DMS 273 treated with DMSO at 0.1 percent for 48 hours (cell line): ENCODE results near the gene ELK1.
"Not testable (repeated sequence)": the region's sequence is repeated elsewhere in the genome, so short reads cannot be mapped to it uniquely, and the experiment has no call there.

ENCODE experiments used
- DNase-seq: peaks from one replicate; lab custom pipeline; 2025; lab: John Stamatoyannopoulos, UW

Gene ELK1, protein sequence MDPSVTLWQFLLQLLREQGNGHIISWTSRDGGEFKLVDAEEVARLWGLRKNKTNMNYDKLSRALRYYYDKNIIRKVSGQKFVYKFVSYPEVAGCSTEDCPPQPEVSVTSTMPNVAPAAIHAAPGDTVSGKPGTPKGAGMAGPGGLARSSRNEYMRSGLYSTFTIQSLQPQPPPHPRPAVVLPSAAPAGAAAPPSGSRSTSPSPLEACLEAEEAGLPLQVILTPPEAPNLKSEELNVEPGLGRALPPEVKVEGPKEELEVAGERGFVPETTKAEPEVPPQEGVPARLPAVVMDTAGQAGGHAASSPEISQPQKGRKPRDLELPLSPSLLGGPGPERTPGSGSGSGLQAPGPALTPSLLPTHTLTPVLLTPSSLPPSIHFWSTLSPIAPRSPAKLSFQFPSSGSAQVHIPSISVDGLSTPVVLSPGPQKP

DNA sequence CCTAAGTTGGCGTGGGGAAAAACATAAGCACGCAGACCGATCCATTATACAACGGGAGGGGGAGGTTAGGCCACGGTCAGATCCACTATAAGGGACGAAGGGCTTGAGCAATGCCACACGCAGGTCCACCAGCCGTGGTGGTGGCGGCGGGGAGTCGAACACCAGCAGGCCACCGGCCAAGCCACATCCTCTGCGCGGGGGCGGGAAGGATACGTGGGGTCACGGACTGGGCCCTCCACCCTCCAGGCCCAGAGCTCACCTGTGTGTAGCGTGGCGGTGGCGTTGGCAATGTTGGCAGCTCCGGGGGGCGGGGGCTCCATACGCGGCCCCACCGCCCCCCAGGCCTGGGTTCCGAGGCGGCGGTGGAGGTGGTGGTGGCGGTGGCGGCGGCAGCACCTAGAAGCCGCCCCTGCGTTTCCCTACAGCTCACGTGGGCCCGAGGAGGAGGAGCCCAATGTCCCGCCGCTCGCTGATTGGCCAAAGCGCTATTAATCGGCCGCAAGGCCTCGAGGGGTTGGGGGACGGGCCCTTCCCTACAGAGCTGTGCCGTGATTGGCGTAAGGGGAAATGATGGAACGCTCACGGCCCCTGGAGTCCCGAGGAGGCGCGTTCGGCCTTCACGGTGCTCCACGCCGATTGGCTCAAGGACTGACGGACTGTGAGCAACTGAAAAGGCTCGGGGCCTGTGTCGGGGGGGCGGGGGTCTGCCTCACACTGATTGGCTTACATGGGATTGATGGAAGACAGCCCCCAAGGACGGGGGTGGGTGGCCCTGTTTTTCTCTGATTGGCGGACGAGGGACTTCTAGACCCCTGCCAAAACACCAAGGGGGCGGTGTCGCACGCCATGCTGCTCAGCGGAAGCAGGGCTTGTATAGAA lies at the start of gene ELK1:
Gene ELK1 (minus strand): TSS at position 400 of the 879 bp plus-strand sequence. CDS start 9,122 bp downstream, outside the sequence.
- DNase-seq = peak; percentile 95

DNA sequence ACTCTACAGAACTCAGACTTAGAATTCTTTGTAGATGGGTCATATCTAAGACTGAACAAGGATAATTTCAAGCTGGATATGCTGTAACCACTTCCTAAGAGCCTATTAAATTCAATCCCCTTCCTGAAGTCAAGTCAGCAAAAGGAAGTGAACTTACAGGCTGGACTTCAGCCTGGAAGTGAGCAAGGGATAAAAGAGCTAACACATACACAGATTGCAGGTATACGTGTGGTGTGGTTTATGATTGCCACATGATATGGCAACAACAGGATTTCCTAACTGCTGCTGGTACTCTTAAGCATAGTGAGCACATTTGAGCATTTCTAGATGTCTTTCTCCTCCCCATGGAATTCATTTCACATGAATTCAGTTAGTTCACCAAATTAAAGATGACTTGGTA lies 46.8 kb upstream of the ELK1 start:
- no peak for DNase-seq

DNA sequence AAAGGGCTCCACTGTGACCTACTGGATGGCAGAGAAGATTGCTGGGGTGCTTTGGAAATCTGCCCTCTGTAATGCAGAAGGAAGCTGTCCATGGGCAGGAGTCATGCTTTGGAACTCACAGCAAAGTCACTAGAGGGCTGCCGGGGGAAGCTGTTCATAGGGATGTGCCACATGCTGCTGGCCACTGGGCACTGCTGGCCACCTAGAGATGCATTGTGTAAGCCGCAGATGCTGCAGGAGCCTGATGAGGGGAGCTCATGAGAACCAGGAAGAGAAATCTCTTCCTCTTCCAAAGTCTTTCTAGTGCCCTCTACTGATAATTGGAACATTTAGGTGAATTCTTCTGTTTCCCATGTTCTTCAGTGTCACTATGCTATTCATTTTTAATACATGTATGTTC lies 39.8 kb upstream of the ELK1 start:
- DNase-seq = no peak

DNA sequence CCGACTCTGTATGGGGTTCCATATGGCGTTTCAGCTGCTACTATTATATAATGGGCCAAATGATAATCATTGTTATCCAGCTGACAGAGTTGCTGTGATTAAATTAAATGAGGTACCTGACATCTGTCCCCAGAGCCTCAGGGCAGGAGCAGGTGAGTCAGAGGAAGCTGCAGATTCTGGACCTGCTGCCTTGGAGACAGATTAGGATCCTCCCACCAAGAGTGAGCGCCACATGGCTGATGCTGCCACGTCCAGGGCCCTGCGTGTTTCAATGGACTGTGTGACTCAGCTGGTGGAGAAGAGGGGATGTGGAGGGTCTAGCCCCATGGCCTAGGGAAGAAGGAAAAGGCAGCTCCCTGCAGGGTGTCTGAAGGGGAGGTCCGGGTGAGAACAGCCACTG lies 36.9 kb upstream of the ELK1 start:
- peak; percentile 12 for DNase-seq

DNA sequence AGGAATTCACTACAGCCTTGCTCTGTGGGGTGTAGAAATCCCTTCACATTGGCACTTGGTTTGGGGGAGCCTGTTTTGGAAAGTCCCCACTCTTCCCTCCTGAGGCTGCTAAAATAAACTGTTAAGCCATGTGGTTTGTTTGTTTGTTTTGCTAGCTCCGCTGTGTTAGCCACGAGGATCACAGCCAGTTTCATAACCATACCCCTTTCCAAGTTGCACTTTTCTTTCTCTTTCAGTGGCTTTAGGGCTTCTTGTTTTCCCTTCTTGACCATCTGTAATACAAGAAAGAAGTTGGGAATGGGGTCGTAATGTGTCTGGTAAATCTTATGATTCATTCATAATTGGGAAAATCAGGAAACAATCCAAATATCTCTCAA lies 33.5 kb upstream of the ELK1 start:
- DNase-seq = no peak

DNA sequence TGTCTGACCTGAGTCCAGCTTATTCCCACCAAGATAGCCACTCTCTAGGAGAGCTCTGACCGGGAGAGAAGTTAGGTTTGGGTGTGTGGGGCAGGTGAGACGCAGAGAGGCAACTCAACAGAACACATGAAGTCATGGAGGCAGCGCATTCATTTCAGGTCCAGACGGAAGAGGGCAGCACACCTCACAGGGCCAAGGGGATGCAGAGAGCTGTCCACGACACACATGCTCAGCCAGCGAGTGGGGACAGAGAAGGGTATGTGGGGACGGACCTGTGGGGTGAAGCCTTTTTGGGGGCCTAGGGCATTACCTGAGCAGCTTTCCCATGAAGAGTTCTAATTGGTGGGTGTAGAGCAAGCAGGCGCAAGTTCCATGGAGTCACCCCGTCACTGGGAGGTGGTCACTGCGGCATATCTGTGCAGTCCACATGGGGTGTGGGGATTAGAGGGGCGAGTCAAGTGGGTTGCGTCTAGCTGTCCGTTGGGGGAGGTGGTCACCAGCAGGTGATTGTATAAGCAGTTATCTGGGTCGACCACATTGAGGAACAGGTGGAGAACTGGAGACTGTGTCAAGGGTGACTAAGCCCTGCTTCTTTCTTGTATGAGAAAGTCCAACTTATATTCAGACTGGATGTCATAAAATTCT lies 32.9 kb upstream of the ELK1 start:
- no peak for DNase-seq

DNA sequence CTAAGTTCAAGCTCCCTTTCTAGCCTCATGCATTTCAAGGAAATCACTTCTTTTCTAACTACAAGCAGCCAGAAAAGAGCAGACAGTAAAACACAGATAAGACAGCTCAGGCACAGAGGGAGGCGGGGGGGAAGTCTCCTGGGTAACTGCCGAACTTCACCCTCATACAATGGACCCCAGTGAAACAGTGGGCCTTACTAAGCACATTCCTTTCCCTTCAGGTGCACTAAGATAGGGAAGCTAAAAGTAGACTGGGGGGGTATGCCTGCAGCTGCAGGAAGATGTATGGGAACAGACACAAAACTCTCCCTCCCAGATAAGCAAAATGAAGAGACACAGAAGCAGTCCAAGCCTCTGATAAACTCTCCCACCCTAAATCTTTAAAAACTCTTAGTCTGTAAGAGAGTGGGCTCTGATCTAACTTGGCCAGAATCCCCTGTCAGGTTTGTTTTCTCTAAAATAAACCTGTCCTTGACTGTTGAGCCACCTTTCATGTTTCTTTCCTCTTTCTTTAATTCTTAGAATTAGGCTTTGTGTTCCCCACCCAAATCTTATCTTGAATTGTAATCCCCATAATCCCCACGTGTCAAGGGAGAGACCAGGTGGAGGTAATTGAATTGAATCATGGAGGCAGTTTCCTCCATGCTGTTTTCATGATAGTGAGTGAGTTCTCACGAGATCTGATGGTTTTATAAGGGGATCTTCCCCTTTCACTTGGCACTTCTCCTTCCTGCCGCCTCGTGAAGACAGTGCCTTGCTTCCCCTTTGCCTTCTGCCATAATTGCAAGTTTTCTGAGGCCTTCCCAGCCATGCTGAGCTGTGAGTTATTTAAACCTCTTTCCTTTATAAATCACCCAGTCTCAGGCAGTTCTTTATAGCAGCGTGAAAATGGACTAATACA lies 25.8 kb upstream of the ELK1 start:
- not testable (repeated sequence) for DNase-seq

DNA sequence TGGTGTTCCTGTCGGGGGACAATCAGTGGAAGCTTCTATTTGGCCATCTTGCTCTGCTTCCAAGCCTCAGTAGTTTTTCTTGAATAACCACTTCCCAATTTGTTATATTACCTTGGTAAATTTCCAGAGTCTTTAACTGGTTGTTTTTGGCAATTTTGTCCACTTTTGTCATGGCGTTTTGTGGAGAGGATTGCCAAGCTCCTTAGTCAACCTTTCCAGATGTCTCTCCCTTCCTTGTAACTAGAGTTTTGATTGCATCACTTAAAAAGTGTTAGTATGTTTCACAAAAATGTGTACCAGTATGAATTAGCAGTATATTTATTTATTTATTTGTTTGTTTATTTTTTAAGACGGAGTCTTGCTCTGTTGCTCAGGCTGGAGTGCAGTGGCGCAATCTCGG lies 24.4 kb upstream of the ELK1 start:
- no peak for DNase-seq

DNA sequence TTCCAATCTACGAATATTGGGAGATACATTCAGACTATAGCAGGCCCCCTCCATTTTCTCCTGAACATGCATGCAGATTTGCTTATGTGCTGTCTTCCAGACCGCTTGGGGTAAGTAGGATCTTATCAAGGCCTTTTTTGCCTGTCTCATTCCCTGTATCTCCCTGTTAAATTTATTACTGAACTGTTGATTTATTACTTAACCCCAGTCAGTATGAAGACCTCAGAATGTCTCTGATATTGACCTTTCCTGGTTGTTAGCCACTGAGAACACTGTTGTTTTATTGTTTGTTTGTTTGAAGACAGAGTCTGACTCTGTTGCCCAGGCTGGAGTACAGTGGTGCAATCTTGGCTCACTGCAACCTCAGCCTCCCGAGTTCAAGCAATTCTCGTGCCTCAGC lies 15.4 kb upstream of the ELK1 start:
- not testable (repeated sequence) for DNase-seq

DNA sequence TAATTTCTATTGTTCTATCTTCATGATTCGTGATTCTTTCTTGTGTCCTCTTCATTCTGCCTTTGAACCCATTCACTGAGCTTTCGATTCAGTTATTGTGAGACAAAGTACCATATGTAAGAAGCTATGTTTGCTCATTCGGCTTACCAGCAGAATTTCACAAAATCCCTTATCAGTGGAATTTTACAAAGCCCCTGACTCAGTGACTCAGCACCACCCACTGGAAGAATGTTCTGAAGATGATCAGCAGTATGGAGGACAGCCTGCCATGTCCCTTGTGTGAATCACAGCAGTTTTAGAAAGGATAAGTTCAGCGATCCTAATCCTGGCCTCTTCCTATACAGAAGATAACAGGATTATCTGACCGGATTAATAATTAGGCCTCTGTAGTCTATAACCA lies 14.4 kb upstream of the ELK1 start:
- no peak for DNase-seq

DNA sequence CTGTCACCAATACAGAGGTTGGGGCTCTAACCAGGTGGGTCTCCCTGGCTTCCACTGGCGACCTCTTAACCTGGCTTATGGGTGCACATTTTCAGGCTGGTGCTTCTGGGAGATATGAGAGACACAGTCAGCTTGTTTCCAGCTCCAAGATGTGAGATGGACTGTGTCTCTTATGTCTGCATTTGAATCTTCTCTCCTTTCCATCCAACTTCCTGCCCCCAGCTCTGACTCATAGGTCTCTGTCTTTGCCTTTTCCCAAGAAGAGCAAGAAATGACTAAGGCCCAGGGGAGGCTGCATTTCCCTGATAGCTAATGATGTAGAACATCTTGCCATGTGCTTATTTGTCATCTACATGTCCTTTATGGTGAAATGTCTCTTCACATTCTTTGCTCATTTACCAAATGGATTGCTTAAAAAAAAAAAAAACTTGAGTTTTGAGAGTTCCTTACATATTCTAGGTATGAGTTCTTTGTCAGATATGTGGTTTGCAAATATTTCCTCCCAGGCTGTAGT lies 11.8 kb upstream of the ELK1 start:
- DNase-seq = no peak

DNA sequence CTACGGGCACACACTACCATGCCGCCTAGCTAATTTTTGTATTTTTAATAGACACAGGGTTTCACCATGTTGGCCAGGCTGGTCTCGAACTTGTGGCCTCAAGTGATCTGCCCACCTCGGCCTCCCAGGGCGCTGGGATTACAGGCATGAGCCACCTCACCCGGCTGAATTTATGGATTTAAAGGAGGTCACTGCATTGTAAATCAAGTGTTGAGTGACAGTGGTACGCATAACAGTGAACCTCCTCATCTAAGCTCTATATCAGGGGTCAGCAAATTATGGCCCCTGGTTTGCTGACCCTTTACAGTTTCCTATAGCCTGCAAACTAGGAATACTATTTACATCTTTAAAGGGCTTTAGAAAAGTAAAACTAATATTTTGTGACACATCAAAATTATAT lies 11.2 kb upstream of the ELK1 start:
- DNase-seq = no peak

DNA sequence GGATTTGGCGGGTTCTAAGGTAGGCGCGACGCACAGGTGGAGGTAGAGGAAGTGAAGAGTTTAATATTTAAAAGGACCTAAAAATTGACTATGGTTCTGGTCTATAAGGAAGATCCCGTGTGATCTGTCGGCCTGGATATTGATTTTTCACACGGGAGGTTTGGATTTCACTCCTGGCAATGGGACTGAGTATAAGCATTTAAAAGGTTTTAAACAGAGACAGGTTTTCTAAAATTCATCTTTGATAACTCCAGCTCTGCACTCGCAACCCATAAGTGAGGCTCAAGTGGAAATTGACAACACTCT lies 9.0 kb upstream of the ELK1 start:
- no peak for DNase-seq

DNA sequence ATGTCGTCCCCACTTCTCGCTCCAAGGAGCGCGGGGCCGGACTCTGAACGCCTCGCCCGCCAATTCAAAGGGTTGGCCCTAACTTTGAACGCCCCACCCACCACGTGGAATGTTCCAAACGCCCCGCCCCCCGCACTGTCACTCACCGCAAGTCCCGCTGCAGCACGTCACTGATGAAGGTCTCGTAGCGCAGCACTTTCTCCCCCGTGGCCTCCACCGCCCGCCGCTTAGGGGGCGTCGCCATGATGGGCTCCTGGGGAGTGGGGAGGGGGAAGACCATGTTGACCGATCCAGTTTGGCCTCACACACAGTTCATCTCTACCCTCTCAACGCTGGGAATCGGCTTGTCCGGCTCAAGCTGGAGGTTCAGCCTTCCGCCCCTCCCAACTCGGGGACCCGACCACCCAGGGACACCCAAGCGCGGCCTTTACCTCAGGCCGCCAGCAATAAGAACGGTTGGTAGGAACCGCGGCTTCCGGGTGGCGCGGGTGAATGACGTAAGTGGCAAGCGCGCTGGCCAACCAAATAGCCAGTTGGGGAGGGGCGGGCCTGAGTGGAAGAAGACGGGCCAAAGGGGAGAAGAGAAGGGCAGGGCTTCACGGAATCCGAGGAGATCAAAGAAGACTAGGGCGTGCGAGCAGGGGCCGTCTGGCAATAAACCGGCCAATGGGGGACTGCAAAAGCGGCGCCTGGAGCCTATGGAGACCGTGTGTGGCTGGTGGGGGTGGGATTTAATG lies 8.5 kb upstream of the ELK1 start, which contains the start of gene UXT:
Gene UXT (minus strand): TSS at position 497 of the 737 bp plus-strand sequence. CDS start 253 bp downstream, at position 244.
- DNase-seq = peak; percentile 91

DNA sequence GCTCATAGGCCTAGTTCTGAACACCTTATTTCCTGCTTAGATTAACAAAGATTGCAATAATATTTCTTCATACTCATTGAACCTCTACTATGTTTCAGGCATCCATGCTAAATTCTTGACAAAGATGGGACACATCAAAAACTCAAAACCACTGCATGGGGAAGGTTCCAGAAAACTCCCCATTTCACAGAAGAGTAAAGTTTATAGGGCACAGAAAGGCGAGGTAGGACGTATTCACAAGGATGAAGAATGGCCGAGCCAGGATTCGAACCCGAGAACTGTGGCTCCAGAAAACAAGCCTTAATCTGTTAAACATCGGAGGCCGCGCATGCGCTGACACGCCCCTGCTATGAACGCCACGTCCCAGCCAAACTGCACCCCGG lies 7.9 kb upstream of the ELK1 start:
- DNase-seq = no peak

DNA sequence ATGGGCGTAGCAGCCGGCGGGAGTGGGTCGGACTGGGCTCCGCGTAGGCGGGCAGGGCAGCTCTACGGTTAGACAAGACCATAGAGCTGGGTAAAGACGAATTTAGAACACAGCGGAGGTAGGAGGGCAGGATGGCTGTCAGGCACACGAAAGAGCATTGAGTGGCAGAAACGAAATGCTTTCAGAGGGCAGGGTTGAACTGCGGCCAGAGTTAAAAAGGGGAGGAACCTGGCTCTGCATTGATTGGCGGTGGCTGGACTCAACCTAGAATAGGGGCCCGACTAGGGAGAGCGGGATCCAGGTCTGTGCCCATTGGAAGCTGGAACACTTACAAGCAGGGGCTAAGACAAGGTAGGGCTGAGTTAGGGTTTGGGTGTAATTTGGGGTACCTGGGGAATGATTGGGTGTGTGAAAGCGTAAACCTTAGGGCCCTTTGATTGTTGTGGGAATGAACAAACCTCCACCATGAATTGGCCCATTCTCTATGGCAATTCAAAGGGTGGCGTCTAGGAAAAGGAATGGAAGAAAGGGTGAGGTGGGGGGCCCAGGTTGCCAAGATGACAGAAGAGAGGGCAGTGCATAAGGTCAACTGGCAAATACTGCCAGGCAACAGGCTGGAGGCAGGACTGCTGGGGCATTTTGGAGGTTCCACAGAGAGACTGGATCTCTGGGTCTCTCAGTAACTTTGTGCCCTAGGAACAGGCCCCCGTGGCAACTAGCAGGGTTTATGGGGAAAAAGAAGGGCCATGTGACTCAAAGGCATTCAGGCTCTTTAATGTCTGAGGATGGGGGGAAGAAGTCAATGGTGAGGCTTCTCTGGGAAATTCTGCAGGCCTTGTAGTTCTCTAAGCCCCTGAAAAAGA lies 911 bp upstream of the ELK1 start:
- no peak for DNase-seq

DNA sequence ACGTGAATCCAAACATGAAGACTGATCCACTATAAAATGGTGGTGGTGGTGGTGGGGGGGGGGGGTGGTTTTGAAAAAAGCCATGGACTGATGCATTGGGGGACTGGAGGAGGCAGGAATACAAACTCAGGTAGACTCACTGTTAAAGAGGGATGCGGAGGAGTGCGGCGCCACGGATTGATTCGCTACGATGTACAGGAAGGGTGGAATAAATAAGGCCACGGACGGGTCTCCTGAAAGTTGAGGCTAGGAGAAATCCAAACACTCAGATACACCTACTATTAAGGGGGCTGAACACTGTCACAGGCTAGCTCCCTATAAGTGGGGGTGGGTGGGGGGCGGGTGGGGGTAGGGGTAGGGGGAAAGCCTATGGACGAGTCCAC lies 591 bp downstream of the ELK1 start:
- no peak for DNase-seq

DNA sequence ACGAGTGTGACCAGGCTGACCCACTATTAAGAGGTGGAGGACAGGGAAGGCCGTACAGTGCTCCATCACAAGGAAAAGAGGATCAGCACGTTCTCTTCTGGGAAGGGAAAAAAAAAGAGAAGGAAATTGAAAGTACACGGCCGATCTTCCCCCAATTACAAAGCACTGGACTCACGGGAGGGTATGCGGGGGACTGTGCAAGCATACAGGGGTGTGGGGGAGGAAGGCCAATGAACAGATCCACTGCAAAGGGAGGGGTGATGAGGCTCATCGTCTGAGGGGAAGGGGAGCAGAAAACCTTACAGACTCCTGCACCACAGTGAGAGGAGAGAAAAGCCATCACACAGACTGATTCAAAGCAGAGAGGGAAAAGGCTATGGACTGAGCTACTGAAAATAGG lies 1.1 kb downstream of the ELK1 start:
- DNase-seq = no peak

DNA sequence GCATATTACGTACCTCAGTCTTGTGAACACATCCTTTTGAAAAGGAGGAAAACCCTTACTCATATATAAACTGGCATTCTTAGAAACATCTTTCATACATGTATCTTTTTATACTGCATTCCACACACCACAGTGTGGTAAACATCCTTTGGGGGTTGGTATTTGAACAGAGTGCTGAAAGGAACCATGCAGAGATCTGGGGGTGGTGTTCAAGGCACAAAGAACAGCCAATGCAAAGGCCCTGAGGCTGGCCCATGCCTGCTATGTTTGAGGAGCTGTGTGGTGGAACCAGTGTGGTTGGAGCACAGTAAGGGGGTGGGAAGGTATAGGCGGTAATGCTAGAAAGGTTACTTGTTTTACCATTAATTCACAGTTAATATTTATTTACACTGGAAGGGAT lies 2.0 kb downstream of the ELK1 start:
- no peak for DNase-seq

DNA sequence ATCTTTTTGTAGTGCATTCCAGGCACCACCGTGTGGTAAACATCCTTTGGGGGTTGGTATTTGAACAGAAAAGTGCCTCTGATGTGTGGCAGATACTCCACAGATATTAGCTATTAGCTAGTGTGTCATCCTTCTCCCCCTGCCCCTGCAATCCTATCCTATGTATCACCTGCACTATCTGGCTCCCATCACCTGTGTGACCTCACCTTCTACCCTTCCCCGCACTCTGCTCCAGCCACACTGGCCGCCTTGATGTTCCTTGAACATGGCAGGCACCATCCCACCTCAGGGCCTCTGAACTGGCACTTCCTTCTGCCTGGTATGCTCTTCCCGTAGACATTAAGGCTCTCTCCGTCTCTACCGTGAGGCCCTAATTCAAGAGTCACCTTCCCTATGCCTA lies 3.7 kb downstream of the ELK1 start:
- no peak for DNase-seq
